Stimulated activated memory B cell treated with anti-CD40 and anti-IgM and Interleukin-4, amounts not matched to agents 10 μg/mL and 1 μg/mL and 100 μg/mL, for 72 hours (primary cell): Measurements from ENCODE around the gene SLC37A1.

ENCODE experiments used
- ATAC-seq: fragments of 150-1000 bp; cut with Tn5 transposase; 2 replicates; pipeline ENCODE4 v1.10.0; 2021
- H3K27ac Mint-ChIP-seq: one replicate; pipeline ENCODE4 v1.8.0; 2022; ENCODE audit warnings: mild to moderate bottlenecking, mixed read lengths
- H3K27me3 Mint-ChIP-seq: one replicate; pipeline ENCODE4 v1.8.0; 2022; ENCODE audit warnings: mixed read lengths
- H3K36me3 Mint-ChIP-seq: one replicate; pipeline ENCODE4 v1.8.0; 2022; ENCODE audit warnings: mixed read lengths
- H3K4me1 Mint-ChIP-seq: one replicate; pipeline ENCODE4 v1.8.0; 2022; ENCODE audit warnings: mixed read lengths
- H3K4me3 Mint-ChIP-seq: one replicate; pipeline ENCODE4 v1.8.0; 2022; ENCODE audit warnings: mild to moderate bottlenecking, moderate library complexity, mixed read lengths
- H3K9me3 Mint-ChIP-seq: one replicate; pipeline ENCODE4 v1.8.0; 2022; ENCODE audit warnings: mixed read lengths

SLC37A1 gene

DNA sequence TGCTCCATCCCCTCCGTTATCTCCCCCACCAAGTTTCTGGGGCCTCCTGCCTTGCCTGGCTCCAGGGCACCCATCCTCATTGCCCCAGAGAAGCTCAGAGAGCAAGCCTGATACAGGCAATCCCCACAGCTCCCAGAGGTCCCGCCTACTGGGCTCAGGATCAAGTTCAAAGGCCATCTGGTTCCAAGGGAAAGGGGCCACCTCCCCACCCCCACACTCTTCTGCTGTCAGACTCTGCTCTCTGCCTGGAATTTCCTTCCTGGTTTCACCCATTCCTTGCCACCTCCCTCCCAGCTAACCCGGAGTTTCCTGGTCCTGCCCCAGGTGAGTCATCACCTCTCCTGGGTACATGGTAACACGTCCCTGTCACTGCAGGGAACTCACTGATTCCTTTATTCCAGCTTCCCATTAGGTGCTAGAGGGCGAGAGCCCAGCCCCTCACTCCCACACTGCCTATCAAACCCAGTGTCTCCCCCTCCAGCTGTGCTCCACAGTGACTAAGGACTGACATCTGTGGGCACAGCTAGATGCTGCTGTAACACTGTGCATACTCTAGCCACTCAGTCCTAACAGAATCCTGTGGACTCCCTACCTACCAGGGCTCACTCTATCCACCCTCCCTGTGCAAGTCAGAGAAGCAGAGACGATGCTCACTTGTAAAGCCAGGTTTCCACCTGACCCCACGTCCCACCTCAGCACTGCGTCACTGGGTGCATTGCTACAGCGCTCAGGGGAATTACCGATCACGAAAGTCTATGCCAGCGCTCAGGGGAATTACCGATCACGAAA, 39.4 kb upstream of the SLC37A1 start:
- peak overlapping the region; percentile 54 for H3K4me3 Mint-ChIP-seq
- H3K9me3 Mint-ChIP-seq = no peaks in the 10 kb centered on the region
- ATAC-seq = peak; percentile 95
- H3K36me3 Mint-ChIP-seq = no peaks in the 10 kb centered on the region
- H3K27me3 Mint-ChIP-seq = peaks cover 13% of the 10 kb centered on the region
- peak overlapping the region; percentile 90 for H3K27ac Mint-ChIP-seq
- H3K4me1 Mint-ChIP-seq = peaks cover 61% of the 10 kb centered on the region

DNA sequence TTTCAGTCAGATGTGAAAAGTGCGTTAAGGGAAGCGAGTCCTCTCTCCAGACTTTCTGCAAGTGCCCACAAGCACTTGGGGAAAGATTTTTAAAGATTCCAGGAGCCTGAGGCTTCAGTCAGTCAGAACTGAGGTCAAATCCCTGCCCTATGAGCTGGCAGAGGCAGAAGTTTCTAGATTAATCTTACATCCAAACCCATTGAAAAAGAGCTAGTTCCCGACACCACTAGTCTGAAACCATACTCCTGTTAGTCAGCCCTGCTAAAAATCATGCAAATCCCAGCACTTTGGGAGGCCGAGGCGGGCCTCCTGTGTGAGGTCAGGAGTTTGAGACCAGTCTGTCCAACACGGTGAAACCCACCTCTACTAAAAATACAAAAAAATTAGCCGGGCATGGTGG, 38.6 kb upstream of the SLC37A1 start:
- H3K27ac Mint-ChIP-seq = peak overlapping the region; percentile 90

DNA sequence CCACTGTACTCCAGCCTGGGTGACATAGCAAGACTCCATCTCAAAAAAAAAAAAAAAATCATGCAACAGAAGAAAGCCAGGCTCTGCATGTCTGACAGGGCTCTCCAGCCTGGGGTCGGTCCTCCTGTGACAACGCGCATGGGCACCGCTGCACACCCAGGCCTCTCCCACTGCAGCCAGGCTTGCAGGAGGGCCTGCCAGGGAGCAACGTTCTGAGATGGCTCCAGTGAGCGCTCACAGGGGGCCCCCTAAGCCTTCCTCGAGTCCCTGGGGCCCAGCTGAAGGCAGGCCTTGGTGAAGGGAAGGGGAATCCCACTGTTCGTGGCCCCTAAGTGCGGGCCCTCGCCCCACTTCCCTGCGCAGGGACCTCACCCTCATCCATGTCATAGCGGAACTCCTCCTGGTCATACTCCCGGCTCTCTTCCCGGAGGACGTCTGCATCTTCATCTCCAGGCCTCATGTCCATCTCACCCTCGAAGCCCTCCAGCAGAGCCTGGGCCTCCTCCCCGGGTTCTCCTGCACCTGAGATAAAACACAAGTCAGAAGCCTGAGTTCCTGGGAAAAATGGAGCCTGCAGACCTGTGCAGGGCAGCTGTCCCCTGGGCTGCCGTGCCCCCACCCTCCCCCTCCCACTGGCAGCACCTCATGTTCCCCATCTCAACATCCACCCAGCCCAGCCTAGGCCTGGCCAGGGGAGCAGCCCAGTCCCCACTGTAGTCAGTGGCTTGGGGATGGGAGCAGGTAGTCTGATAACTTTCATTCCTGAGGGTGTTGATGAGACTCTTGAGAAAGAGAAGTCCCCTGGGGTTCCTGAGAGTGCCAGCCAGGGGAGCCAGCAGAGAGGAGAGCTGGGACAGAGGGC, 37.9 kb upstream of the SLC37A1 start:
- no peaks in the 10 kb centered on the region for H3K36me3 Mint-ChIP-seq
- H3K27ac Mint-ChIP-seq = peak overlapping the region; percentile 90
- peaks cover 58% of the 10 kb centered on the region for H3K4me1 Mint-ChIP-seq
- H3K4me3 Mint-ChIP-seq = peak overlapping the region; percentile 40
- peaks cover 13% of the 10 kb centered on the region for H3K27me3 Mint-ChIP-seq
- no peak for ATAC-seq
- no peaks in the 10 kb centered on the region for H3K9me3 Mint-ChIP-seq

More for the DNA sequence above, 38.6 kb upstream of the SLC37A1 start:
- Mint-ChIP-seq H3K27me3 (peaks cover 13% of the 10 kb centered on the region), H3K36me3 (no peaks in the 10 kb centered on the region), H3K9me3 (no peaks in the 10 kb centered on the region), H3K4me1 (peaks cover 58% of the 10 kb centered on the region), H3K4me3 (no peak overlapping the region)
- peak; percentile 1 for ATAC-seq

DNA sequence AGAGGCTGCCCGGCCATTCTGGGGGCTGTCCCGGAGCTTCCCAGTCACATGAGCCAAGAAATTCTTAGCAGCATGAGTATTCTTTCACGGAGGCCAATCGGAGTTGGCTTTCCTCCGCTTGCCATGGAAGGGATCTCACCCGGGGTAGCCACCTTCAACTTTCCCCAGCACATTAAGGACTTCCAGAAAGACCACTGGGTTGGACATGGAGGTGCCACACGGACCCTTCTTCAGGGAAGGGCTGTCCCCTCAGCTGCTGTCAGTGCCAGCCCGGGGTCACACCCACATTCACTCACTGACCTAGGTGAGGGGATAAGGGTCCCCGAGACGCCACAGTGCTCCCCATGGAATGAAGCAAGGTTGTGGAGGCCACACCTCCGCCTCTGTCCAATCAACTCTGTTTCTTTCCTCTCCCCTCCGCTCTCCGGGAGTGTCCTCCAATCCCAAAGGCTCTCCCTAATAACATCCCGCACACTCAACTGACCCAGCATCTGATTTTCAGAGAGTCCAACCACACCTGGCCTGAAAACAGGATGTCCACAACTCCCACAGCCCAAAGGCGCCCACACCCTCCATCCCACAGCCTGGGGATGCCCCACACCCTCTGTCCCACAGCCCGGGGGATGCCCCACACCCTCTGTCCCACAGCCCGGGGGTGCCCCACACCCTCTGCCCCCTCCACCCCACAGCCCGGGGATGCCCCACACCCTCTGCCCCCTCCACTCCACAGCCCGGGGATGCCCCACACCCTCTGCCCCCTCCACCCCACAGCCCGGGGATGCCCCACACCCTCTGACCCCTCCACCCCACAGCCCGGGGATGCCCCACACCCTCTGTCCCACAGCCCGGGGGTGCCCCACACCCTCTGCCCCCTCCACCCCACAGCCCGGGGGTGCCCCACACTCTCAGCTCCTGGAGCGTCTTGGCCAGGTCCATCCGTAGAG, 37.0 kb upstream of the SLC37A1 start:
- peak overlapping the region; percentile 90 for H3K27ac Mint-ChIP-seq
- no peak overlapping the region for H3K4me3 Mint-ChIP-seq
- peaks cover 13% of the 10 kb centered on the region for H3K27me3 Mint-ChIP-seq
- no peak for ATAC-seq
- no peaks in the 10 kb centered on the region for H3K9me3 Mint-ChIP-seq
- peaks cover 51% of the 10 kb centered on the region for H3K4me1 Mint-ChIP-seq
- H3K36me3 Mint-ChIP-seq = no peaks in the 10 kb centered on the region

DNA sequence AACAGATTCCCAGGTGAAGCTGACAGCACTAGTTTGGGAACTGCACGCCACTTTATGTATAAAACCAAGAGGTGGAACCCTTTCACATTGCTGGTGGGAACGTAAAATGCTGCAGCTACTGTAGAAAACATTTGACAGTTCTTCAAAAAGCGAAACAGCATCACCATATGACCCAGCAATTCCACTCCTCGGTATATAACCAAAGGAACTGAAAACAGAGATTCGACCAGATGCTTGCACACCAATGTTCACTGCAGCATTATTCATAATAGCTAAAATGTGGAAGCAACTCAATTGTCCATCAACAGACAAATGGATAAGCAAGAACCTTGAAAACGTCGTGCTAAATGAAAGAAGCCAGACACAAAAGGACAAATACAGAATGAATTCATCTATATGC, 35.1 kb upstream of the SLC37A1 start:
- Mint-ChIP-seq H3K4me1 (peaks cover 43% of the 10 kb centered on the region), H3K27ac (peak overlapping the region; percentile 41)

GRCh38 chr21:42479582-42479981, 34.1 kb upstream of the SLC37A1 start:
- H3K9me3 Mint-ChIP-seq = no peaks in the 10 kb centered on the region
- ATAC-seq = no peak
- no peaks in the 10 kb centered on the region for H3K36me3 Mint-ChIP-seq
- H3K4me1 Mint-ChIP-seq = peaks cover 33% of the 10 kb centered on the region
- H3K27ac Mint-ChIP-seq = no peak overlapping the region
- H3K27me3 Mint-ChIP-seq = peaks cover 3% of the 10 kb centered on the region
- H3K4me3 Mint-ChIP-seq = no peak overlapping the region

More for the DNA sequence above, 35.1 kb upstream of the SLC37A1 start:
- no peak overlapping the region for H3K4me3 Mint-ChIP-seq
- no peaks in the 10 kb centered on the region for H3K36me3 Mint-ChIP-seq
- no peaks in the 10 kb centered on the region for H3K9me3 Mint-ChIP-seq
- H3K27me3 Mint-ChIP-seq = peaks cover 12% of the 10 kb centered on the region
- ATAC-seq = peak; percentile 58

DNA sequence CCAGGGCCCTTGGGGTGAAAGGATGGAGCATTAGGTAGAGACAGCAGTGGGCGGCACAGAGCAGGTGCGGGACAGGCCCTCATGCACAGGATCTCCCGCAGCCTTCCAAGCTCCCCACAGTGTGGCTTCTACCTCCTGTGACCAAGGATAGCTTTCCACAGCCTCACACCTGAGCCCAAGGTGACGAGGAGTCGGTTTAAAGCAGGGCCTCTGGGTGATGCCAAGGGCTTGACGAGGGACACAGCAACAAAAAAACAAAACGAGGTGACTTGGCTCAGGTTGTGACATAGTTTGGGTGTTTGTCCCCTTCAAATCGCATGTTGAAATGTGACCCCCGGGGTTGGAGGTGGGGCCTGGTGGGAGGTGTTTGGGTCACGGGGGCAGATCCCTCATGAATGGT, 32.9 kb upstream of the SLC37A1 start:
- Mint-ChIP-seq H3K4me3 (no peak overlapping the region), H3K27ac (no peak overlapping the region), H3K4me1 (peaks cover 21% of the 10 kb centered on the region), H3K36me3 (no peaks in the 10 kb centered on the region), H3K9me3 (no peaks in the 10 kb centered on the region), H3K27me3 (peaks cover 13% of the 10 kb centered on the region)
- no peak for ATAC-seq

- no peaks in the 10 kb centered on the region for H3K36me3 Mint-ChIP-seq
- no peaks in the 10 kb centered on the region for H3K9me3 Mint-ChIP-seq
- no peak overlapping the region for H3K27ac Mint-ChIP-seq
- H3K4me1 Mint-ChIP-seq = peaks cover 17% of the 10 kb centered on the region
- H3K4me3 Mint-ChIP-seq = no peak overlapping the region
- peaks cover 17% of the 10 kb centered on the region for H3K27me3 Mint-ChIP-seq
- no peak for ATAC-seq
Observed at GRCh38 chr21:42481169-42481568, 32.5 kb upstream of the SLC37A1 start.

- H3K27me3 Mint-ChIP-seq = peaks cover 40% of the 10 kb centered on the region
- H3K4me1 Mint-ChIP-seq = no peaks in the 10 kb centered on the region
- no peak for ATAC-seq
Observed at GRCh38 chr21:42484966-42485365, 28.7 kb upstream of the SLC37A1 start.

DNA sequence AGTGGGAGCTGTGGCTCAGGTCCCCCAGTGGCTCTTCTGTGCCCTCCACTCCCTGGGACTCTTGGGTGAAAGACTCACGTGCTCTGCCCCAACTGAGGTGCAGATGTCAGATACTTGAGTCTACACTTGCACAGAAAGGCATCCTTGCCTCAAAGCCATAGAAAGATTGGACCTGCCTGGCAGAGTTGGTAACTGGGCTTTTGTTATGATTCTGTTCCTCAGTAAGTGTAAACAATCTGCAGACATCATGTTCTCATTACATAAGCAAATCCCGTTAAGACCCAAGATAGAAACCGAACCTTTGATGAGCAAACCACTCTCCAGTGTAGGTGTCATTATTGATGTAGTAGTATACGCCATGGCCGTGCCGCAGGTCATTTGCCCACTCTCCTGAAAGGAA, 27.6 kb upstream of the SLC37A1 start:
- Mint-ChIP-seq H3K27me3 (peaks cover 40% of the 10 kb centered on the region), H3K4me1 (peaks cover 4% of the 10 kb centered on the region), H3K27ac (no peak overlapping the region), H3K36me3 (peaks cover 6% of the 10 kb centered on the region), H3K9me3 (peaks cover 5% of the 10 kb centered on the region), H3K4me3 (no peak overlapping the region)
- no peak for ATAC-seq

More at GRCh38 chr21:42484966-42485365, 28.7 kb upstream of the SLC37A1 start:
- Mint-ChIP-seq H3K27ac (no peak overlapping the region), H3K9me3 (peaks cover 5% of the 10 kb centered on the region), H3K4me3 (no peak overlapping the region), H3K36me3 (peaks cover 6% of the 10 kb centered on the region)

DNA sequence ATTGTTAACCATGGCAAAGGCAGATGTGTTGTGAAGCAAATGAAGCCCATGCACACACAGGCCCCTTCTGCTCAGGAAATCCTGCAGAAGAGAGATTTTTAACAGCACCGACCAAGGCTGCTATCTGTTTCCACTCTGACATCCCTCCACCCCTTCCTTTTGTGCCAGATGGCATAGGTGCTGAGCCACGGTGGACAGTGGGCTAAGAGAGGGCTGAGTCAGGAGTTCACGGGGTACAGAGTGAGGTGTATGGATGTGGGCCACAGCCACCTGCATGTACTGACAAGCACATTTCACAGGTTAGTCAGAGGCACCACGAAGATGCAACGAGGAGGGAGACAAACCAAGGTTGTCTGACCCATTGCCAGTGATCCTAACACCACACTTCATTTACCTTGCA, 27.1 kb upstream of the SLC37A1 start:
- Mint-ChIP-seq H3K27me3 (peaks cover 40% of the 10 kb centered on the region), H3K36me3 (peaks cover 6% of the 10 kb centered on the region), H3K27ac (no peak overlapping the region), H3K4me1 (peaks cover 4% of the 10 kb centered on the region), H3K4me3 (no peak overlapping the region), H3K9me3 (peaks cover 5% of the 10 kb centered on the region)
- no peak for ATAC-seq

- H3K4me3 Mint-ChIP-seq = no peak overlapping the region
- peaks cover 40% of the 10 kb centered on the region for H3K27me3 Mint-ChIP-seq
- peaks cover 5% of the 10 kb centered on the region for H3K9me3 Mint-ChIP-seq
- H3K36me3 Mint-ChIP-seq = peaks cover 6% of the 10 kb centered on the region
- H3K27ac Mint-ChIP-seq = no peak overlapping the region
- peaks cover 4% of the 10 kb centered on the region for H3K4me1 Mint-ChIP-seq
- ATAC-seq = no peak
Observed at GRCh38 chr21:42489006-42489563, 24.6 kb upstream of the SLC37A1 start.

DNA sequence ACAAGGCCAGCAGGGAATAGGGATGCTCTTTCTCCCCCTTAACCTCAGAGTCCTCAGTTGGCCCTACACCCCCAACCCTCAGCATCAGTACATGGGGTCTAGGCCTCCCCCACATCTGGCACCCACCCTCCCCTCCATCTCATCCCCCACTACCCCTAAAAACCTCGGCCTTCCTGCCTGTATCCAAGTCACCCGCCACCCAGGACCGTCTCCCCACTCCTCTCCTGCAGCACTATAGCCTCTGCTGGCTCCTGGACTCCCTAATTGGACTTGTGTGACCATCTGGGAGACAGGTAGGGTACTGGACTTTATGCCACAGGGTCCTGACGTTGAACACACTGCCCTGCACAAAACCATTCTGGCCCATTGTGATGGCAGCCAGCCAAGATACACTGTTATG, 23.7 kb upstream of the SLC37A1 start:
- ATAC-seq = no peak
- Mint-ChIP-seq H3K27ac (no peak overlapping the region), H3K36me3 (peaks cover 6% of the 10 kb centered on the region), H3K27me3 (peaks cover 34% of the 10 kb centered on the region), H3K9me3 (peaks cover 5% of the 10 kb centered on the region), H3K4me1 (peaks cover 4% of the 10 kb centered on the region), H3K4me3 (no peak overlapping the region)

GRCh38 chr21:42490720-42491119, 22.9 kb upstream of the SLC37A1 start:
- Mint-ChIP-seq H3K27ac (no peak overlapping the region), H3K27me3 (peaks cover 27% of the 10 kb centered on the region), H3K4me1 (peaks cover 8% of the 10 kb centered on the region), H3K36me3 (peaks cover 6% of the 10 kb centered on the region), H3K9me3 (peaks cover 5% of the 10 kb centered on the region), H3K4me3 (no peak overlapping the region)
- ATAC-seq = no peak
